Keratinocyte (primary cell): ENCODE measurements around the gene KPNA4.

Source experiments
- EZH2 ChIP-seq: IDR thresholded peaks from one replicate; pipeline ENCODE4 v1.6.1; 2012; ENCODE audit warnings: inconsistent platforms, mild to moderate bottlenecking, low read length, moderate library complexity
- TF ChIP-seq, protein P1 (sequence below), 3 experiments: IDR thresholded peaks in 1 of 3; conservative IDR thresholded peaks in 1 of 3; optimal IDR thresholded peaks in 1 of 3; 2 replicates in 2 of 3; 3 replicates in 1 of 3; pipeline versions ENCODE3 to v1.5.1; 2011; ENCODE audit warnings: low read length in 3 of 3, mild to moderate bottlenecking in 3 of 3, moderate library complexity in 2 of 3, control low read depth in 1 of 3, inconsistent platforms in 1 of 3; ENCODE audit not compliant: insufficient read depth in 2 of 3; ENCODE audit errors: extremely low read depth in 1 of 3

DNA sequence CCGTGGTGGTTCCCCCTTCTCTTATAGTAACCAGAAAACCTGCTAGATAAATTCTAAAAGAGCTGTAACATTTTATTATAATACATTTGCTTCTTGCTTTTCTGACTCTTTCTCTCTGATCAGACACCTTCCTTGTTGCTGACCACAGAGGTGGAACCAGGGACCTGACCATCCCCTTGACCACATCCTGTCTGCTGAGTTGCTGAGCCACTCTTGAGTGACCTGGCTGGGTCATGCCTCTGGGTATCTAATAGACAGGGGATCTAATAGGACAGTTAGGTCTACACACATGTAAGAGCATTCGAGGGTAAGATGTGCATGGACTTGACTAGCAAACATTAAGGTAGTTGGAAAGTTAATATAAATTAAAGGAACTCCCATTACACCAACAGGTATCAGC is 93.0 kb downstream of the KPNA4 start:
- TF ChIP-seq, protein P1, sequence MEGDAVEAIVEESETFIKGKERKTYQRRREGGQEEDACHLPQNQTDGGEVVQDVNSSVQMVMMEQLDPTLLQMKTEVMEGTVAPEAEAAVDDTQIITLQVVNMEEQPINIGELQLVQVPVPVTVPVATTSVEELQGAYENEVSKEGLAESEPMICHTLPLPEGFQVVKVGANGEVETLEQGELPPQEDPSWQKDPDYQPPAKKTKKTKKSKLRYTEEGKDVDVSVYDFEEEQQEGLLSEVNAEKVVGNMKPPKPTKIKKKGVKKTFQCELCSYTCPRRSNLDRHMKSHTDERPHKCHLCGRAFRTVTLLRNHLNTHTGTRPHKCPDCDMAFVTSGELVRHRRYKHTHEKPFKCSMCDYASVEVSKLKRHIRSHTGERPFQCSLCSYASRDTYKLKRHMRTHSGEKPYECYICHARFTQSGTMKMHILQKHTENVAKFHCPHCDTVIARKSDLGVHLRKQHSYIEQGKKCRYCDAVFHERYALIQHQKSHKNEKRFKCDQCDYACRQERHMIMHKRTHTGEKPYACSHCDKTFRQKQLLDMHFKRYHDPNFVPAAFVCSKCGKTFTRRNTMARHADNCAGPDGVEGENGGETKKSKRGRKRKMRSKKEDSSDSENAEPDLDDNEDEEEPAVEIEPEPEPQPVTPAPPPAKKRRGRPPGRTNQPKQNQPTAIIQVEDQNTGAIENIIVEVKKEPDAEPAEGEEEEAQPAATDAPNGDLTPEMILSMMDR (optimal IDR thresholded peaks at IDR 0.05 in 1 of 3, IDR thresholded peaks at IDR 0.05 in 1 of 3, conservative IDR thresholded peaks at IDR 0.05 in 1 of 3; ENCODE audit: extremely low read depth in 1 of 3, insufficient read depth in 2 of 3, low read length in 3 of 3), result no peak
- no peak for TF ChIP-seq EZH2
